ENCODE measurements around the gene TLCD3B.
"Not testable (repeated sequence)": the region's sequence is repeated elsewhere in the genome, so short reads cannot be mapped to it uniquely, and the experiment has no call there.

TLCD3B gene

DNA sequence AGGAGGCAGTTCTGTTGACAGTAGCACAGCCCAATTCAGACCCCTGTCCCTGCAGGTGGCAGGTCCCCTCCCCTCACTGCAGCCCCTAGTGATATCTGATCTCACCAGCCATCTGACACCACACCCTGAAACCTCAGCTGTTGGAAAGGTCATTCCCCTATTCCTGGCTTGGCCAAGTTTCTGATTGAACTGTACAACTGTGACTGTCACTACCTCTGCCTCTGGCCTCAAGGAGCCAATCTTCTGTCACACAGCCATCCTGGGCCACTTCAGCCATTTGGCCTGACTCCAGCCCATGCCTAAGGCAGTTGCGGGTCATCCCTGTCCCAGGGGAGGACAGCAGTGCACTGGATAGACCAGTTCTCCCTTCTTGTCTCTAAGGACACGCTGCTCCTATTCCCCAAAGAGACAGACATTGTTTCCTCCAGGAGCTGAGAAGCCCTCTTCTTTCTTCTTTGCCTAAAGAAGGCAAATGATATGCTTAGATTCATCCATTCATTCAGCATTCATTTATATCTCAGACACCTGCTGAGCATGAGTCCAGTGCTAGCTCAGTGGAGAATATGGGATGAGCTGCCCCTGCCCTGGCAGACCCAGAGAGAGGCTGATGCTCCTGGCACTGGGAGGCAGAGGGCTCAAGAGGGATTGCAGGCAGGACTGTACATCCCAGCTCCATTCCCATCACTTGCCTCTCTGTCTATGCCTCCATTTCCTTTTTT, 29.9 kb upstream of the TLCD3B start:
- no peak for DNase-seq

DNA sequence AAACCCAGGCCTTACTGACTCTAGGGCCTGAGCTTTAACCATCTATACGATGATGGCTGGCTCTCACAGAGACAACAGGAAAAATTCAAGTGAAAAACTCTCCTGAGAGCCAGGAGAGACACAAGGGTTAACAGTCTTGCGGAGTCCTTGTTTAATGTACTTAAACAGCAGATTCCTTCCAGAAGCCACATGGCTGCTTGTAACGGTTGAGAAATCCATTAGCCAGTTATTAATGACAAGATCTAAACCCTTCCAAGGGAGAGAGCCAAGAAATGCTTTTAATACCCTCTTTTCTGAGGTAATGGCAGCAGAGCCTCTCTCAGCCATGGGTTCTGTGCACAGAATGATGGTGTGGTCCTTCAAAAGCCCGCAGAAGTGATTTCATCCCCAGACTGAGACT, 29.3 kb upstream of the TLCD3B start:
- no peak for DNase-seq

- no peak for DNase-seq
Observed at GRCh38 chr16:30054959-30055553, 24.0 kb upstream of the TLCD3B start.

DNA sequence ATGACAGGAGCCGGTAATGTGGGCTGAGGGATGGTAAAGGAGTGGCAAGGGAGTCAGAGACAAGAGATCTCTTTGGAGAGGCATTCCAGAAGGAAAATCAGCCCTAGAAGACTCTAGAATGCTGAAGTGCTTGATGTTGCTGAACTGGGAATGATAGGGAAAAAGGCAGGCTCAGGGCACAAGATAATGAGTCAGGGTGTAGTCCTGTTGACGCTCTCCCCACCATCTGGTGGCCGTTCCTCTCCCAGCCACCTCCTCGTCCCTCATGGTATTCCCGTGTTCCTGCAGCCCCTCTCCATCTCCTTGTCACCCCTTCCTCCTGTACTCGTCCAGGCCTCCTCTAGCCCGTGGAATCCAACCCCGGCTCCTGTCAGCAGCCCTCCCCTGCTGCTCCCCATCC, 23.4 kb upstream of the TLCD3B start:
- DNase-seq, result no peak

GRCh38 chr16:30053376-30054015, 22.4 kb upstream of the TLCD3B start:
- DNase-seq, result no peak

GRCh38 chr16:30052671-30053372, 21.8 kb upstream of the TLCD3B start:
- peak; percentile 92 for DNase-seq

GRCh38 chr16:30051518-30051917, 20.4 kb upstream of the TLCD3B start:
- DNase-seq, result no peak

DNA sequence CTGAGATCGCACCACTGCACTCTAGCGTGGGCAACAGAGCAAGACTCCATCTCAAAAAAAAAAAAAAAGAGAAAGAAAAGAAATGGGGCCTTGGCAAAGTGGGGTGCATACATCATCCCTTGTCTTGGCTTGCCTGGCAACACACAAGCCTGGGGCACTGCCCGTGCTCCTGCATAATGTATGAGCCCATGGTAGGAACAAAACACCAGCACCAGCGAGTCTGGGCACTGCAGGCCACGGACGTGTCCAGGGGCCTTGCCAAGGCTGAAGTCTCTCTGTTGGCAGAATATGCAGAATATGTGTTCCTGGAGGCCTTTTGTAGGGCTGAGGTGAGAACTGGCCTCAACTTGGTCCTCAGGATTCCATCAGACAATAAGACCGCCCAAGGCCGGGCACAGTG, 18.8 kb upstream of the TLCD3B start:
- no peak for DNase-seq

GRCh38 chr16:30046588-30046987, 15.5 kb upstream of the TLCD3B start:
- DNase-seq, result no peak

GRCh38 chr16:30046178-30046577, 15.1 kb upstream of the TLCD3B start:
- DNase-seq, result no peak

DNA sequence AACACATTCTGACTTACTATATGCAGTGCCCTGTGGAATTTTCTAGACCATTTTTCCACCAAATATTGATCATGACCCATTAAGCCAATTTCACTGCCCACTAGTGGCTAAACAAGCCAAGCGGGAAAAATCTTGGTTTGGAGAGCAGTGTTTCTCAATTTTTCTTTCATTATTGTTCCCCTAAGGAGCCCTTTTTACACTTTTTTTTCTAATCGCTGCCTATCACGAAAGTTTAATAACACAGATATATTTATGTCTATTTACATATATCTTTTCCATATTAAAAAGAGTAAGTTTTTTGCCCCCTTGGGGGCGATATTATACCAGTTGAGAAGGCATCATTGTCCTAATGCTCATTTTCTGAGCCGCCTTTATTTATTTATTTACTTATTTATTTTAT, 10.8 kb upstream of the TLCD3B start:
- no peak for DNase-seq

GRCh38 chr16:30040690-30041089, 9.6 kb upstream of the TLCD3B start:
- DNase-seq, result not testable (repeated sequence)

DNA sequence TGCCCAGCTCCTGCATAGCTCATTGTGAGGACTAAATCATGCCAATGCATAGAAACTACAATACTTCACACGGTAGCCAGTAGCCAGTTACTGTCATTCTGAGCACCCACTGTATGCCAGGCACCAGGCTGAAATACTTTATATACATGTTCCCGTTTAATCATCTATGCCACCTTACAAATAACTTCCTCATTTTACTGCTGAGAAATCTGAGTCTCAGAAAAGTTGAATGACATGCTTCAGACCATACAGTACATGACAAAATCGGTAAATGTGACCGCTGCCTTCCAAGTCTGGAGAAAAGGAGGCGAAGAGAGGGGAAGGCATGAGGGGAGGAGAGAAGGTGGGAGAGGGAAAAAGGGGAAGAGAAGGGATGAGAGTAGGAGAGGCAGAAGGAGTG, 9.2 kb upstream of the TLCD3B start:
- no peak for DNase-seq

DNA sequence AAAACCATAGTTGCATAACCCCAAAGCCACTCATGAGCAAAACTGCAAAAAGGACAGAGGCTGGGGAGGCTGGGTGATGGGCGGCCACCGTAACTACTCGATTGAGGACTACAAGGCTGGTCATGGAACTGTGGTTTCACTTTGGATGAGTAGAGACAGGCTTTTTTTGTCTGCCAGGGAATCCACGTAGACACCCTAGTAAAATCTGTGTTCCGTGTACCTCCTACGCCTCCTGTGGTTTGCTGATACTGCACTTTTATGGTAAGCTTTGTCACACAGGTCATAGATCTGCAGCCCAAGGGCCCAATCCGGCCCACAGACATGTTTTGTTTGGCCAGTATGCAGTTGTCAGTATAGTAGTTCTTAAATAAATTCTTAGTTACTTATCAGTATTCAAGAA, 2.2 kb upstream of the TLCD3B start:
- no peak for DNase-seq

DNA sequence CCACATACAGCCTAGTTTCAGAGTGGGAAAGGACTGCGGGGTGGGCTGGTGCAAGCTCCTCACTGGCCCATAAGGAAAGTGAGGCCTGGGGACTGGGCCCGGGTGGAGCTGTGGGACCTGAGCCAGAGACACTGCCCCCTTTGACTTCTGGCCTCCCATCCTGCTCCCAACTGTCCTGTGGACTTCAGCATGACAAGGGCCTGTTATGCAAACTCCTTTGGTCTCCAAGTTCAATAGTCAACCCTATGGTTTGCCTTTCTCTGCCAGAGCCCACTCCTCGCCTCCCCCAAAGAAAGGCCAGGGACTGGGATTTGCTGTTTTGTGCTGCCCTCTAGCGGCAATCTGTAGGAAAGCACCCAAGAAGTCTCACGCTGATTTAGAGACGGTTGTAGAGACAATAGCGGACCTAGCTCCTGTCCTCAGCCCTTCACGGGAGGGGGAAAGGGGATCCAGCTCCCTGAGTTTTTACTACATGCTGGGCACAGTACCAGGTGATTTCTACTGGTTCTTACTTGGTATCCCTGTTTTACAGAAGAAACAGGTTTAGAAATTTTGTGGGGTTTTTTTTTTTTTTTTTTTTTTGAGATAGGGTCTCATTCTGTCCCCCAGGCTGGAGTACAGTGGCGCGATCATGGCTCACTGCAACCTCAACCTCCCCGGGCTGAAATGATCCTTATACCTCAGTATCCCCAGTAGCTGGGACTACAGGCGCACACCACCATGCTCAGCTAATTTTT, 1.2 kb upstream of the TLCD3B start:
- peak; percentile 85 for DNase-seq

DNA sequence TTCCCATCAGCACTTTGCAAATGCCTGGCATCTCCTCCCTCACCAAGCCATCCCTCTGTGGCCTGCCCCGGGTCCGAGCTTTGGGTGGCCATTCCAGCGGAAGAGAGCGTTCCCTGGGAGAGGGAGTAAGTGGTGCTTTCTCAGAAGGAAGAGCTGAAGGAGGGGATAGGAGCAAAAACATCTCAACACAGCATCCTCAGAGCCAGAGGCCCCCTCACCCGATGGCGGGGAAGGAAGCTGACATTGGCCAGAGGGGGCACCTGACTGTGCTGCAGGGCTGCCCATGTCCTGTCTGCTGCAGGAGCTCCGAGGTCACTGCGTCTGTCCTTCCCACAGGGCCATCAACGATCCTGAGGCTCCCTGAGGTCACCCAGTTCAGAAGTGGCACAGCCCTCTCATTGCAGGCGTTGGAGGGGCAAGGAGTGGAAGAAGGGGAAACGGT, 427 bp upstream of the TLCD3B start:
- no peak for DNase-seq

GRCh38 chr16:30030011-30030685, 923 bp downstream of the TLCD3B start:
- no peak for DNase-seq

GRCh38 chr16:30028438-30029076, 2.5 kb downstream of the TLCD3B start:
- DNase-seq, result no peak

GRCh38 chr16:30027588-30028437, 3.3 kb downstream of the TLCD3B start:
- no peak for DNase-seq

DNA sequence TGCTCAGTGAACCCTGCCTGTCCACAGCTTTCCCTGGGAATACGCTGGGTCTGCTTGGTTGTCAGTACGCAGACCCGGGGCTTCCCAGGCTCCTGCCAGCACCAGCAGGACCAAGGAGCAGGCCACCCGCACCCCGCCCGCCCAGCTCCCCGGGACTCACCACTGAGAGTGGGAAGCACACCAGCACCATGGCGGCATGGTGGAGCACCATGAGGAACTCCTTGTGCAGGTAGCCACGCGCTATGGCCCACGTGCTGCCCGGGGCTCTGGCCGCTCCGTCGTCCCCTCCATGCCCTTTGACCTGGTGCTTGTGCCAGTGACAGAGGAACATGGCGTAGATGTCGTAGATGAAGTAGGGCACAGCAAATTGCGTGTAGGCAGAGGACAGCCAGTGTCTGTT, 4.6 kb downstream of the TLCD3B start:
- no peak for DNase-seq

- DNase-seq, result no peak
Observed at GRCh38 chr16:30025574-30025973, 5.5 kb downstream of the TLCD3B start.
